ENCODE data around the gene LCMT1. TPM values are rescaled to one million over a fixed set of nuclear protein-coding genes. Genes with fewer than 3 reads are reported as not detected.
A peak's percentile ranks its signal among the peaks of the same experiment; 100 is the strongest.

LCMT1 gene
- total and polyA plus RNA-seq, 9 of the 15 experiments (the other 6 are each of a cell fraction or from before 2014, with no cell fraction given), result 20.0 to 42.8 (median 32.3) TPM

DNA sequence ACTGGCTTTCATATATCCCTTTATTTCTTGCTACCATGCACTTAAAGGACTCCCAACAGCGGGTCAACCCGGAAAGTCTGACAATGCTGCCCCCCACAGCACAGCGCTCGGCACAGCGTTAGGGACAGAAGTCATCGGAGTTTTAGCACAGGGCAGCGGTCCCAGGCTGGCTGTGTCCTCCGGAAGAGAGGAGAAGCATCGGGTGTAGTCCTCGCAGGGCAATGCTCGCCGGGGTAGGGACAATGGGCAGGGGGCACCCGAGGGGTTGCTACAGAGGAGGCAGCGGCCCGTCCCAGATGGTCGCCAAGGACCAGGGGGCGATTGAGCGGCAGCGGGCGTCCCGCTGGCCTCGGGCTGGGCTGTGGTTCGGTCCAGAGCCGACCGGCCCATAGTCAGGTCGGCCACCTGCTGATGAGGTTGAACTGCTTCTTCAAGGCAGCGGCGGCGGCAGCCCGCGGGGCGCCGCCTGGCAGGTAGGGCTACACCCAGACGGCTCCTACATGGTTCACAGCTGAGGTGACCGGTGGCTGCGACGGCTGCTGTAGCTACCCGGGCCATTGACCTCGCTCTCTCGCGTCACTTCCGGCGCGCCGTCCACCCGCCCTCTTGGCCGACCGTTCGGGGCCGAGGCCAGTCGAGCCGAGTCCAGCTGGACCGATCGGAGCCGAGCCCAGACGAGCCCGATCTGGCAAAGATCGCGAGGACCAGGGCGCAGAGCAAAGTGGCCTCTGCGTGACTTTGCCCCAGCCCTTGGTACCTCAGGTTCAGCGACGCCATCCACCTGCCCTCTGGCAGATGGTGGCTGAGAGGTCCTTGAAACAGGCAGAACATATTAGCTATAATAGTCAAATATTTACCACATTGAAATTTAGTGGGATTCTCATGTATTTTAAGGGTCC, 4.7 kb upstream of the LCMT1 start (continued):
- TF ChIP-seq VEZF1 (CRISPR knock-in tag; IDR thresholded peaks at IDR 0.05) (peak; percentile 68), ZNF124 (CRISPR knock-in tag; IDR thresholded peaks at IDR 0.05) (no peak), FIP1L1 (IDR thresholded peaks at IDR 0.05; ENCODE audit: low read depth, low read length, poor library complexity, severe bottlenecking) (peak; percentile 80), NCOA4 (IDR thresholded peaks at IDR 0.05; ENCODE audit: partially characterized antibody) (no peak)
- TF ChIP-seq, protein P1, sequence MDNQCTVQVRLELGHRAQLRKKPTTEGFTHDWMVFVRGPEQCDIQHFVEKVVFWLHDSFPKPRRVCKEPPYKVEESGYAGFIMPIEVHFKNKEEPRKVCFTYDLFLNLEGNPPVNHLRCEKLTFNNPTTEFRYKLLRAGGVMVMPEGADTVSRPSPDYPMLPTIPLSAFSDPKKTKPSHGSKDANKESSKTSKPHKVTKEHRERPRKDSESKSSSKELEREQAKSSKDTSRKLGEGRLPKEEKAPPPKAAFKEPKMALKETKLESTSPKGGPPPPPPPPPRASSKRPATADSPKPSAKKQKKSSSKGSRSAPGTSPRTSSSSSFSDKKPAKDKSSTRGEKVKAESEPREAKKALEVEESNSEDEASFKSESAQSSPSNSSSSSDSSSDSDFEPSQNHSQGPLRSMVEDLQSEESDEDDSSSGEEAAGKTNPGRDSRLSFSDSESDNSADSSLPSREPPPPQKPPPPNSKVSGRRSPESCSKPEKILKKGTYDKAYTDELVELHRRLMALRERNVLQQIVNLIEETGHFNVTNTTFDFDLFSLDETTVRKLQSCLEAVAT (IDR thresholded peaks at IDR 0.05), result peak in 1 of 2 experiments; percentile 98; a peak in 2 of 4 replicates
- TF ChIP-seq, protein P2, sequence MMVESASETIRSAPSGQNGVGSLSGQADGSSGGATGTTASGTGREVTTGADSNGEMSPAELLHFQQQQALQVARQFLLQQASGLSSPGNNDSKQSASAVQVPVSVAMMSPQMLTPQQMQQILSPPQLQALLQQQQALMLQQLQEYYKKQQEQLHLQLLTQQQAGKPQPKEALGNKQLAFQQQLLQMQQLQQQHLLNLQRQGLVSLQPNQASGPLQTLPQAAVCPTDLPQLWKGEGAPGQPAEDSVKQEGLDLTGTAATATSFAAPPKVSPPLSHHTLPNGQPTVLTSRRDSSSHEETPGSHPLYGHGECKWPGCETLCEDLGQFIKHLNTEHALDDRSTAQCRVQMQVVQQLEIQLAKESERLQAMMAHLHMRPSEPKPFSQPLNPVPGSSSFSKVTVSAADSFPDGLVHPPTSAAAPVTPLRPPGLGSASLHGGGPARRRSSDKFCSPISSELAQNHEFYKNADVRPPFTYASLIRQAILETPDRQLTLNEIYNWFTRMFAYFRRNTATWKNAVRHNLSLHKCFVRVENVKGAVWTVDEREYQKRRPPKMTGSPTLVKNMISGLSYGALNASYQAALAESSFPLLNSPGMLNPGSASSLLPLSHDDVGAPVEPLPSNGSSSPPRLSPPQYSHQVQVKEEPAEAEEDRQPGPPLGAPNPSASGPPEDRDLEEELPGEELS (CRISPR knock-in tag; IDR thresholded peaks at IDR 0.05; ENCODE audit: borderline replicate concordance), result no peak
- TF ChIP-seq, protein P3, sequence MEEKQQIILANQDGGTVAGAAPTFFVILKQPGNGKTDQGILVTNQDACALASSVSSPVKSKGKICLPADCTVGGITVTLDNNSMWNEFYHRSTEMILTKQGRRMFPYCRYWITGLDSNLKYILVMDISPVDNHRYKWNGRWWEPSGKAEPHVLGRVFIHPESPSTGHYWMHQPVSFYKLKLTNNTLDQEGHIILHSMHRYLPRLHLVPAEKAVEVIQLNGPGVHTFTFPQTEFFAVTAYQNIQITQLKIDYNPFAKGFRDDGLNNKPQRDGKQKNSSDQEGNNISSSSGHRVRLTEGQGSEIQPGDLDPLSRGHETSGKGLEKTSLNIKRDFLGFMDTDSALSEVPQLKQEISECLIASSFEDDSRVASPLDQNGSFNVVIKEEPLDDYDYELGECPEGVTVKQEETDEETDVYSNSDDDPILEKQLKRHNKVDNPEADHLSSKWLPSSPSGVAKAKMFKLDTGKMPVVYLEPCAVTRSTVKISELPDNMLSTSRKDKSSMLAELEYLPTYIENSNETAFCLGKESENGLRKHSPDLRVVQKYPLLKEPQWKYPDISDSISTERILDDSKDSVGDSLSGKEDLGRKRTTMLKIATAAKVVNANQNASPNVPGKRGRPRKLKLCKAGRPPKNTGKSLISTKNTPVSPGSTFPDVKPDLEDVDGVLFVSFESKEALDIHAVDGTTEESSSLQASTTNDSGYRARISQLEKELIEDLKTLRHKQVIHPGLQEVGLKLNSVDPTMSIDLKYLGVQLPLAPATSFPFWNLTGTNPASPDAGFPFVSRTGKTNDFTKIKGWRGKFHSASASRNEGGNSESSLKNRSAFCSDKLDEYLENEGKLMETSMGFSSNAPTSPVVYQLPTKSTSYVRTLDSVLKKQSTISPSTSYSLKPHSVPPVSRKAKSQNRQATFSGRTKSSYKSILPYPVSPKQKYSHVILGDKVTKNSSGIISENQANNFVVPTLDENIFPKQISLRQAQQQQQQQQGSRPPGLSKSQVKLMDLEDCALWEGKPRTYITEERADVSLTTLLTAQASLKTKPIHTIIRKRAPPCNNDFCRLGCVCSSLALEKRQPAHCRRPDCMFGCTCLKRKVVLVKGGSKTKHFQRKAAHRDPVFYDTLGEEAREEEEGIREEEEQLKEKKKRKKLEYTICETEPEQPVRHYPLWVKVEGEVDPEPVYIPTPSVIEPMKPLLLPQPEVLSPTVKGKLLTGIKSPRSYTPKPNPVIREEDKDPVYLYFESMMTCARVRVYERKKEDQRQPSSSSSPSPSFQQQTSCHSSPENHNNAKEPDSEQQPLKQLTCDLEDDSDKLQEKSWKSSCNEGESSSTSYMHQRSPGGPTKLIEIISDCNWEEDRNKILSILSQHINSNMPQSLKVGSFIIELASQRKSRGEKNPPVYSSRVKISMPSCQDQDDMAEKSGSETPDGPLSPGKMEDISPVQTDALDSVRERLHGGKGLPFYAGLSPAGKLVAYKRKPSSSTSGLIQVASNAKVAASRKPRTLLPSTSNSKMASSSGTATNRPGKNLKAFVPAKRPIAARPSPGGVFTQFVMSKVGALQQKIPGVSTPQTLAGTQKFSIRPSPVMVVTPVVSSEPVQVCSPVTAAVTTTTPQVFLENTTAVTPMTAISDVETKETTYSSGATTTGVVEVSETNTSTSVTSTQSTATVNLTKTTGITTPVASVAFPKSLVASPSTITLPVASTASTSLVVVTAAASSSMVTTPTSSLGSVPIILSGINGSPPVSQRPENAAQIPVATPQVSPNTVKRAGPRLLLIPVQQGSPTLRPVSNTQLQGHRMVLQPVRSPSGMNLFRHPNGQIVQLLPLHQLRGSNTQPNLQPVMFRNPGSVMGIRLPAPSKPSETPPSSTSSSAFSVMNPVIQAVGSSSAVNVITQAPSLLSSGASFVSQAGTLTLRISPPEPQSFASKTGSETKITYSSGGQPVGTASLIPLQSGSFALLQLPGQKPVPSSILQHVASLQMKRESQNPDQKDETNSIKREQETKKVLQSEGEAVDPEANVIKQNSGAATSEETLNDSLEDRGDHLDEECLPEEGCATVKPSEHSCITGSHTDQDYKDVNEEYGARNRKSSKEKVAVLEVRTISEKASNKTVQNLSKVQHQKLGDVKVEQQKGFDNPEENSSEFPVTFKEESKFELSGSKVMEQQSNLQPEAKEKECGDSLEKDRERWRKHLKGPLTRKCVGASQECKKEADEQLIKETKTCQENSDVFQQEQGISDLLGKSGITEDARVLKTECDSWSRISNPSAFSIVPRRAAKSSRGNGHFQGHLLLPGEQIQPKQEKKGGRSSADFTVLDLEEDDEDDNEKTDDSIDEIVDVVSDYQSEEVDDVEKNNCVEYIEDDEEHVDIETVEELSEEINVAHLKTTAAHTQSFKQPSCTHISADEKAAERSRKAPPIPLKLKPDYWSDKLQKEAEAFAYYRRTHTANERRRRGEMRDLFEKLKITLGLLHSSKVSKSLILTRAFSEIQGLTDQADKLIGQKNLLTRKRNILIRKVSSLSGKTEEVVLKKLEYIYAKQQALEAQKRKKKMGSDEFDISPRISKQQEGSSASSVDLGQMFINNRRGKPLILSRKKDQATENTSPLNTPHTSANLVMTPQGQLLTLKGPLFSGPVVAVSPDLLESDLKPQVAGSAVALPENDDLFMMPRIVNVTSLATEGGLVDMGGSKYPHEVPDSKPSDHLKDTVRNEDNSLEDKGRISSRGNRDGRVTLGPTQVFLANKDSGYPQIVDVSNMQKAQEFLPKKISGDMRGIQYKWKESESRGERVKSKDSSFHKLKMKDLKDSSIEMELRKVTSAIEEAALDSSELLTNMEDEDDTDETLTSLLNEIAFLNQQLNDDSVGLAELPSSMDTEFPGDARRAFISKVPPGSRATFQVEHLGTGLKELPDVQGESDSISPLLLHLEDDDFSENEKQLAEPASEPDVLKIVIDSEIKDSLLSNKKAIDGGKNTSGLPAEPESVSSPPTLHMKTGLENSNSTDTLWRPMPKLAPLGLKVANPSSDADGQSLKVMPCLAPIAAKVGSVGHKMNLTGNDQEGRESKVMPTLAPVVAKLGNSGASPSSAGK (IDR thresholded peaks at IDR 0.05), result peak; percentile 84

All from K562 (cell line).